Measurements from ENCODE around the gene AKAP13. TPM values are rescaled to one million over a fixed set of nuclear protein-coding genes. Genes with fewer than 3 reads are reported as not detected.

The AKAP13 gene
- polyA plus RNA-seq, 1 of the 3 experiments (the other 2 are of a cell fraction) = 8.4 TPM

DNA sequence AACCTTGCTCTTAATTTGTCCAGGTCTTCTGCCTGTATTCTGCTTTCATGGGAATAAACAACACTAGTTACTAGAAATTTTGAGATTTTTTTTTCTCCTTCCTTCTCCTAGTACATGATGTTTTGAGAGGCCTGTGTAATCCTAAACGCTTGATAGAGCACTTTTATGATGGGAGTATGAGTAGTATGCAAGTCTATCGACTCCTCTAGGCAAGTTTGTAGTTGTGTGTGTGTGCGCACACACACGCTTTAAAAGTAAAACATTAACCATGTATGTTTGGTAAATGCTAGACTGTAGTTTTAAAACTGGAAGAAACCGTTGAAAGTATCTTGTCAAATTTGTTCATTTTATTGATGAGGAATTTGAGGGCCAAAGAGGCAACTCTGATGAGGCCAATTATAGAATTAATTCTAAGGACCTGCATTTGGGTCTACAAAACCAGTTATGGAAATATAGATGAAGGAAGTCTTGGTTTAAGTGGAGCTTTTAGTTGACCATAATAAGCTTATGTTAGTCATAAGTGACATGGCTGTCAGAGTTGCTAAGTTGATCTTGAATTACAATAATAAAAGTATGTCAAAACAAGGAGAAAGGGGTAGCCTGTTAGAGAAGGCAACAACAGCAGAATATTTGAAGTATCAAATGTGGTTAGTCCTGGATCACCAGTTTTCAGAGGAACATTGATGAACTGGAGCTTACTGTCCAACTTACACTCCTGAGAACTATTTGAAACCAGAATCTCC is 47.1 kb downstream of the AKAP13 start:
- Histone ChIP-seq H3K9ac (no peak overlapping the region), H3K27ac (ENCODE audit: low read depth in 2 of 2, low read length in 1 of 2) (no peak overlapping the region), H3K9me2 (no peaks in the 10 kb centered on the region), H3K4me1 (ENCODE audit: control insufficient read depth in 1 of 2, insufficient read depth in 2 of 2, low read depth in 1 of 2, low read length in 1 of 2) (no peaks in the 10 kb centered on the region; a peak in 3 of 4 replicates), H3F3A (replicated peaks; ENCODE audit: insufficient read depth) (no peaks in the 10 kb centered on the region), H2AFZ (ENCODE audit: low read depth) (no peak overlapping the region), H3K4me2 (no peak overlapping the region), H3K4me3 (ENCODE audit: low read depth in 2 of 2, low read length in 1 of 2) (no peak overlapping the region), H3K27me3 (ENCODE audit: insufficient read depth) (no peaks in the 10 kb centered on the region), H3K36me3 (replicated peaks in 1 of 2; ENCODE audit: control insufficient read depth in 1 of 2, insufficient read depth in 2 of 2, low read length in 1 of 2) (no peaks in the 10 kb centered on the region), H3K9me3 (no peaks in the 10 kb centered on the region), H3K79me2 (ENCODE audit: insufficient read depth) (peaks cover 98% of the 10 kb centered on the region), H4K20me1 (ENCODE audit: insufficient read depth) (peaks cover 35% of the 10 kb centered on the region)
- CTCF ChIA-PET = interaction anchor here (1.4 kb wide), 1 partner anchor 16 kb away, joined by 3 read pairs; no protein-coding TSS in a partner anchor
- TF ChIP-seq EZH2phosphoT487 (IDR thresholded peaks at IDR 0.05; ENCODE audit: borderline replicate concordance, low read depth) (no peak), POLR2AphosphoS5 (IDR thresholded peaks at IDR 0.05; ENCODE audit: low read depth, low read length) (no peak), FOXM1 (IDR thresholded peaks at IDR 0.05; ENCODE audit: low read depth) (no peak), EP300 (IDR thresholded peaks at IDR 0.05; ENCODE audit: borderline replicate concordance in 1 of 2, low read depth in 1 of 2, low read length in 1 of 2) (no peak), SIN3A (IDR thresholded peaks at IDR 0.05; ENCODE audit: borderline replicate concordance, low read depth, low read length) (no peak), CHD2 (IDR thresholded peaks at IDR 0.05; ENCODE audit: low read length, partially characterized antibody) (no peak), FOSL2 (IDR thresholded peaks at IDR 0.05; ENCODE audit: borderline replicate concordance, low read depth) (no peak), TAF1 (IDR thresholded peaks at IDR 0.05; ENCODE audit: borderline replicate concordance, low read depth, low read length) (no peak), NRF1 (IDR thresholded peaks at IDR 0.05; ENCODE audit: low read depth, low read length) (no peak), YY1 (IDR thresholded peaks at IDR 0.05; ENCODE audit: low read depth) (no peak), JUND (IDR thresholded peaks at IDR 0.05) (no peak), MXI1 (IDR thresholded peaks at IDR 0.05; ENCODE audit: low read depth, low read length) (no peak), NFIC (IDR thresholded peaks at IDR 0.05; ENCODE audit: borderline replicate concordance) (no peak), RXRA (IDR thresholded peaks at IDR 0.05; ENCODE audit: borderline replicate concordance, low read depth) (no peak)
- TF ChIP-seq, protein P1, sequence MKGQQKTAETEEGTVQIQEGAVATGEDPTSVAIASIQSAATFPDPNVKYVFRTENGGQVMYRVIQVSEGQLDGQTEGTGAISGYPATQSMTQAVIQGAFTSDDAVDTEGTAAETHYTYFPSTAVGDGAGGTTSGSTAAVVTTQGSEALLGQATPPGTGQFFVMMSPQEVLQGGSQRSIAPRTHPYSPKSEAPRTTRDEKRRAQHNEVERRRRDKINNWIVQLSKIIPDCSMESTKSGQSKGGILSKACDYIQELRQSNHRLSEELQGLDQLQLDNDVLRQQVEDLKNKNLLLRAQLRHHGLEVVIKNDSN (IDR thresholded peaks at IDR 0.05; ENCODE audit: borderline replicate concordance, low read depth) = no peak
- TF ChIP-seq, protein P2, sequence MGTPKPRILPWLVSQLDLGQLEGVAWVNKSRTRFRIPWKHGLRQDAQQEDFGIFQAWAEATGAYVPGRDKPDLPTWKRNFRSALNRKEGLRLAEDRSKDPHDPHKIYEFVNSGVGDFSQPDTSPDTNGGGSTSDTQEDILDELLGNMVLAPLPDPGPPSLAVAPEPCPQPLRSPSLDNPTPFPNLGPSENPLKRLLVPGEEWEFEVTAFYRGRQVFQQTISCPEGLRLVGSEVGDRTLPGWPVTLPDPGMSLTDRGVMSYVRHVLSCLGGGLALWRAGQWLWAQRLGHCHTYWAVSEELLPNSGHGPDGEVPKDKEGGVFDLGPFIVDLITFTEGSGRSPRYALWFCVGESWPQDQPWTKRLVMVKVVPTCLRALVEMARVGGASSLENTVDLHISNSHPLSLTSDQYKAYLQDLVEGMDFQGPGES (IDR thresholded peaks at IDR 0.05; ENCODE audit: low read depth, low read length) = no peak
- TF ChIP-seq, protein P3, sequence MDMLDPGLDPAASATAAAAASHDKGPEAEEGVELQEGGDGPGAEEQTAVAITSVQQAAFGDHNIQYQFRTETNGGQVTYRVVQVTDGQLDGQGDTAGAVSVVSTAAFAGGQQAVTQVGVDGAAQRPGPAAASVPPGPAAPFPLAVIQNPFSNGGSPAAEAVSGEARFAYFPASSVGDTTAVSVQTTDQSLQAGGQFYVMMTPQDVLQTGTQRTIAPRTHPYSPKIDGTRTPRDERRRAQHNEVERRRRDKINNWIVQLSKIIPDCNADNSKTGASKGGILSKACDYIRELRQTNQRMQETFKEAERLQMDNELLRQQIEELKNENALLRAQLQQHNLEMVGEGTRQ (IDR thresholded peaks at IDR 0.05; ENCODE audit: borderline replicate concordance, low read depth, low read length) = no peak
- TF ChIP-seq, protein P4, sequence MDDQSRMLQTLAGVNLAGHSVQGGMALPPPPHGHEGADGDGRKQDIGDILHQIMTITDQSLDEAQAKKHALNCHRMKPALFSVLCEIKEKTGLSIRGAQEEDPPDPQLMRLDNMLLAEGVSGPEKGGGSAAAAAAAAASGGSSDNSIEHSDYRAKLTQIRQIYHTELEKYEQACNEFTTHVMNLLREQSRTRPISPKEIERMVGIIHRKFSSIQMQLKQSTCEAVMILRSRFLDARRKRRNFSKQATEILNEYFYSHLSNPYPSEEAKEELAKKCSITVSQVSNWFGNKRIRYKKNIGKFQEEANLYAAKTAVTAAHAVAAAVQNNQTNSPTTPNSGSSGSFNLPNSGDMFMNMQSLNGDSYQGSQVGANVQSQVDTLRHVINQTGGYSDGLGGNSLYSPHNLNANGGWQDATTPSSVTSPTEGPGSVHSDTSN (IDR thresholded peaks at IDR 0.05) = no peak
- TF ChIP-seq, protein P5, sequence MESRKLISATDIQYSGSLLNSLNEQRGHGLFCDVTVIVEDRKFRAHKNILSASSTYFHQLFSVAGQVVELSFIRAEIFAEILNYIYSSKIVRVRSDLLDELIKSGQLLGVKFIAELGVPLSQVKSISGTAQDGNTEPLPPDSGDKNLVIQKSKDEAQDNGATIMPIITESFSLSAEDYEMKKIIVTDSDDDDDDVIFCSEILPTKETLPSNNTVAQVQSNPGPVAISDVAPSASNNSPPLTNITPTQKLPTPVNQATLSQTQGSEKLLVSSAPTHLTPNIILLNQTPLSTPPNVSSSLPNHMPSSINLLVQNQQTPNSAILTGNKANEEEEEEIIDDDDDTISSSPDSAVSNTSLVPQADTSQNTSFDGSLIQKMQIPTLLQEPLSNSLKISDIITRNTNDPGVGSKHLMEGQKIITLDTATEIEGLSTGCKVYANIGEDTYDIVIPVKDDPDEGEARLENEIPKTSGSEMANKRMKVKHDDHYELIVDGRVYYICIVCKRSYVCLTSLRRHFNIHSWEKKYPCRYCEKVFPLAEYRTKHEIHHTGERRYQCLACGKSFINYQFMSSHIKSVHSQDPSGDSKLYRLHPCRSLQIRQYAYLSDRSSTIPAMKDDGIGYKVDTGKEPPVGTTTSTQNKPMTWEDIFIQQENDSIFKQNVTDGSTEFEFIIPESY (IDR thresholded peaks at IDR 0.05; ENCODE audit: borderline replicate concordance, low read depth) = no peak
- TF ChIP-seq, protein P6, sequence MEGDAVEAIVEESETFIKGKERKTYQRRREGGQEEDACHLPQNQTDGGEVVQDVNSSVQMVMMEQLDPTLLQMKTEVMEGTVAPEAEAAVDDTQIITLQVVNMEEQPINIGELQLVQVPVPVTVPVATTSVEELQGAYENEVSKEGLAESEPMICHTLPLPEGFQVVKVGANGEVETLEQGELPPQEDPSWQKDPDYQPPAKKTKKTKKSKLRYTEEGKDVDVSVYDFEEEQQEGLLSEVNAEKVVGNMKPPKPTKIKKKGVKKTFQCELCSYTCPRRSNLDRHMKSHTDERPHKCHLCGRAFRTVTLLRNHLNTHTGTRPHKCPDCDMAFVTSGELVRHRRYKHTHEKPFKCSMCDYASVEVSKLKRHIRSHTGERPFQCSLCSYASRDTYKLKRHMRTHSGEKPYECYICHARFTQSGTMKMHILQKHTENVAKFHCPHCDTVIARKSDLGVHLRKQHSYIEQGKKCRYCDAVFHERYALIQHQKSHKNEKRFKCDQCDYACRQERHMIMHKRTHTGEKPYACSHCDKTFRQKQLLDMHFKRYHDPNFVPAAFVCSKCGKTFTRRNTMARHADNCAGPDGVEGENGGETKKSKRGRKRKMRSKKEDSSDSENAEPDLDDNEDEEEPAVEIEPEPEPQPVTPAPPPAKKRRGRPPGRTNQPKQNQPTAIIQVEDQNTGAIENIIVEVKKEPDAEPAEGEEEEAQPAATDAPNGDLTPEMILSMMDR (IDR thresholded peaks at IDR 0.05) = no peak
- WGBS (ENCODE audit: low lambda C conversion rate) = 90% methylated on average over 5 of the region's 5 CpGs
- no peak for DNase-seq
- POLR2A ChIA-PET = no interaction called here

Measured in SK-N-SH (cell line).